ENCODE data around the gene TPP2.

DNA sequence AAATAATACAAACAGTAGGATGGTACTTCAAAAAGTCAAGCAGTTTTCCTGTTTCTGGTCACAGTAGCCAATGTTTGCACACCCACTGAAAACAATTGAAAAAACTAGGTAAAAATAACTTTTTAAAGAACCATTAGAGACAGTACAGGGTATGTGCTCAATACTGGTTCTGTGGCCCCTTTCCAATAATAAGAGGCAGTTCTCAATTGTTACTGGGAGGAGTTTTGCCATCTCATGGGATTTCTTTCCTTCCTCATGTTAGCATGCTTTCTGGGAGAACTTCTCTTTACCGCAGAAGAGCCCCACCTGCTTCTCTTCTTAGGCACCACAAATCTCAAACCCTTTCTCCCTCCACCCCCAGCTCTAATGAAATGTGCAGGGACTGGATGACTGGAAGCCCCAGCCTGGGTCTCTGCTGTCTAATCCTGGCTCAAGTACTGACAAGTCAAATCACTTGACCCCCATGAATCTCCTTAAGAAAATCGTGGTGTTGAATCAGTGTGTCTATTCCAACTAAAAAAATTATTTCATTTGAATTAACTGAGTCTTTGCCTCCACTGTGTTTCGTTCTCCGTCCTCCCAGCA lies 83.4 kb downstream of the TPP2 start:
- TF ChIP-seq CTCF (IDR thresholded peaks at IDR 0.05 in 2 of 3, conservative IDR thresholded peaks at IDR 0.05 in 1 of 3; ENCODE audit: borderline replicate concordance in 1 of 3, insufficient read depth in 1 of 3, low read depth in 2 of 3, low read length in 2 of 3) (no peak), EZH2 (IDR thresholded peaks at IDR 0.05) (no peak), POLR2A (IDR thresholded peaks at IDR 0.05; ENCODE audit: borderline replicate concordance, extremely low read depth, insufficient read depth, insufficient read length) (no peak), CEBPB (IDR thresholded peaks at IDR 0.05; ENCODE audit: low read depth) (no peak), REST (IDR thresholded peaks at IDR 0.05; ENCODE audit: low read depth) (no peak), ATF3 (IDR thresholded peaks at IDR 0.05) (no peak), POLR2AphosphoS5 (IDR thresholded peaks at IDR 0.05; ENCODE audit: low read depth, low read length) (no peak), EZH2phosphoT487 (IDR thresholded peaks at IDR 0.05; ENCODE audit: borderline replicate concordance) (no peak), FOSL1 (IDR thresholded peaks at IDR 0.05; ENCODE audit: low read depth) (no peak), RAD21 (IDR thresholded peaks at IDR 0.05; ENCODE audit: low read depth) (no peak)
- TF ChIP-seq, protein P1, sequence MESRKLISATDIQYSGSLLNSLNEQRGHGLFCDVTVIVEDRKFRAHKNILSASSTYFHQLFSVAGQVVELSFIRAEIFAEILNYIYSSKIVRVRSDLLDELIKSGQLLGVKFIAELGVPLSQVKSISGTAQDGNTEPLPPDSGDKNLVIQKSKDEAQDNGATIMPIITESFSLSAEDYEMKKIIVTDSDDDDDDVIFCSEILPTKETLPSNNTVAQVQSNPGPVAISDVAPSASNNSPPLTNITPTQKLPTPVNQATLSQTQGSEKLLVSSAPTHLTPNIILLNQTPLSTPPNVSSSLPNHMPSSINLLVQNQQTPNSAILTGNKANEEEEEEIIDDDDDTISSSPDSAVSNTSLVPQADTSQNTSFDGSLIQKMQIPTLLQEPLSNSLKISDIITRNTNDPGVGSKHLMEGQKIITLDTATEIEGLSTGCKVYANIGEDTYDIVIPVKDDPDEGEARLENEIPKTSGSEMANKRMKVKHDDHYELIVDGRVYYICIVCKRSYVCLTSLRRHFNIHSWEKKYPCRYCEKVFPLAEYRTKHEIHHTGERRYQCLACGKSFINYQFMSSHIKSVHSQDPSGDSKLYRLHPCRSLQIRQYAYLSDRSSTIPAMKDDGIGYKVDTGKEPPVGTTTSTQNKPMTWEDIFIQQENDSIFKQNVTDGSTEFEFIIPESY (IDR thresholded peaks at IDR 0.05; ENCODE audit: extremely low read depth, insufficient replicate concordance, low read length): no peak
